ENCODE data around the gene TMEM63A.
"Not testable (repeated sequence)": the region's sequence is repeated elsewhere in the genome, so short reads cannot be mapped to it uniquely, and the experiment has no call there.

TMEM63A gene

GRCh38 chr1:225908773-225909172, 26.6 kb upstream of the TMEM63A start:
- no peak for DNase-seq (ENCODE audit: low read depth in 2 of 2)

GRCh38 chr1:225908013-225908640, 25.9 kb upstream of the TMEM63A start:
- no peak for DNase-seq (ENCODE audit: low read depth in 2 of 2)

GRCh38 chr1:225907341-225907740, 25.2 kb upstream of the TMEM63A start:
- no peak for DNase-seq (ENCODE audit: low read depth in 2 of 2)

- no peak for DNase-seq (ENCODE audit: low read depth in 2 of 2)
Measured at GRCh38 chr1:225906467-225906866, 24.3 kb upstream of the TMEM63A start.

GRCh38 chr1:225903623-225904022, 21.4 kb upstream of the TMEM63A start:
- DNase-seq (ENCODE audit: low read depth in 2 of 2) = no peak

- DNase-seq (ENCODE audit: low read depth in 2 of 2) = no peak
Measured at GRCh38 chr1:225899044-225899925, 17.1 kb upstream of the TMEM63A start.

GRCh38 chr1:225897595-225898514, 15.7 kb upstream of the TMEM63A start:
- DNase-seq (ENCODE audit: low read depth in 2 of 2) = no peak

GRCh38 chr1:225896937-225897549, 14.9 kb upstream of the TMEM63A start:
- DNase-seq (ENCODE audit: low read depth in 2 of 2) = peak in 1 of 2 donors; percentile 62

GRCh38 chr1:225896494-225896893, 14.3 kb upstream of the TMEM63A start:
- no peak for DNase-seq (ENCODE audit: low read depth in 2 of 2)

- no peak for DNase-seq (ENCODE audit: low read depth in 2 of 2)
Measured at GRCh38 chr1:225892307-225892706, 10.1 kb upstream of the TMEM63A start.

GRCh38 chr1:225891229-225891972, 9.2 kb upstream of the TMEM63A start:
- no peak for DNase-seq (ENCODE audit: low read depth in 2 of 2)

- no peak for DNase-seq (ENCODE audit: low read depth in 2 of 2)
Measured at GRCh38 chr1:225890346-225891228, 8.4 kb upstream of the TMEM63A start.

- no peak for DNase-seq (ENCODE audit: low read depth in 2 of 2)
Measured at GRCh38 chr1:225889743-225890142, 7.6 kb upstream of the TMEM63A start.

GRCh38 chr1:225888898-225889601, 6.9 kb upstream of the TMEM63A start, which contains the start of gene LEFTY1:
LEFTY1 (minus strand) TSS chr1:225889146; CDS start chr1:225889066, 80 bp downstream.
- no peak for DNase-seq (ENCODE audit: low read depth in 2 of 2)

GRCh38 chr1:225888289-225888897, 6.2 kb upstream of the TMEM63A start:
- no peak for DNase-seq (ENCODE audit: low read depth in 2 of 2)

- not testable (repeated sequence) for DNase-seq (ENCODE audit: low read depth in 2 of 2)
Measured at GRCh38 chr1:225887554-225888288, 5.5 kb upstream of the TMEM63A start.

- DNase-seq (ENCODE audit: low read depth in 2 of 2) = no peak
Measured at GRCh38 chr1:225887030-225887314, 4.8 kb upstream of the TMEM63A start.
